ENCODE results near the gene TRIP13. TPM values are rescaled to one million over a fixed set of nuclear protein-coding genes. Genes with fewer than 3 reads are reported as not detected.
"Not testable (repeated sequence)": the region's sequence is repeated elsewhere in the genome, so short reads cannot be mapped to it uniquely, and the experiment has no call there.

The TRIP13 gene
- 3.9 TPM for total RNA-seq (ENCODE audit: unreplicated experiment)
- long read RNA-seq, partial matches to known transcripts: 0 of 3 reads
- long read RNA-seq, other reads (novel, unspliced or antisense): 1 of 3 reads

GRCh38 chr5:892394-893136 lies at the start of gene TRIP13, which contains the start of gene BRD9:
TRIP13 (plus strand) TSS chr5:892884; CDS start chr5:892999, 115 bp downstream.
BRD9 (minus strand) TSS chr5:892801; CDS start chr5:892657, 144 bp downstream.
- H3K9me3 Mint-ChIP-seq (ENCODE audit: unreplicated experiment): peaks cover 5% of the 10 kb centered on the region
- H3K4me3 Mint-ChIP-seq (ENCODE audit: unreplicated experiment): peak within 1 kb of the TSS; percentile 88
- no peaks in the 10 kb centered on the region for H3K27me3 Mint-ChIP-seq (ENCODE audit: unreplicated experiment)
- H3K4me1 Mint-ChIP-seq (ENCODE audit: low read depth, unreplicated experiment): peaks cover 5% of the 10 kb centered on the region
- TF ChIP-seq CTCF (IDR thresholded peaks at IDR 0.05; ENCODE audit: partially characterized antibody, unreplicated experiment): no peak
- DNase-seq: peak; percentile 89
- peaks cover under 1% of the 10 kb centered on the region for H3K36me3 Mint-ChIP-seq (ENCODE audit: unreplicated experiment)
- peak within 1 kb of the TSS; percentile 71 for H3K27ac Mint-ChIP-seq (ENCODE audit: unreplicated experiment)

- not testable (repeated sequence) for H3K27ac Mint-ChIP-seq (ENCODE audit: unreplicated experiment); H3K27me3 Mint-ChIP-seq (ENCODE audit: unreplicated experiment); H3K4me1 Mint-ChIP-seq (ENCODE audit: low read depth, unreplicated experiment); DNase-seq; H3K9me3 Mint-ChIP-seq (ENCODE audit: unreplicated experiment); H3K4me3 Mint-ChIP-seq (ENCODE audit: unreplicated experiment)
- peaks cover 13% of the 10 kb centered on the region for H3K36me3 Mint-ChIP-seq (ENCODE audit: unreplicated experiment)
These were observed 49.3 kb upstream of the TRIP13 start for GRCh38 chr5:843371-843770.

- peaks cover 13% of the 10 kb centered on the region for H3K36me3 Mint-ChIP-seq (ENCODE audit: unreplicated experiment)
- H3K4me3 Mint-ChIP-seq (ENCODE audit: unreplicated experiment); H3K9me3 Mint-ChIP-seq (ENCODE audit: unreplicated experiment); H3K27me3 Mint-ChIP-seq (ENCODE audit: unreplicated experiment); H3K27ac Mint-ChIP-seq (ENCODE audit: unreplicated experiment); H3K4me1 Mint-ChIP-seq (ENCODE audit: low read depth, unreplicated experiment): not testable (repeated sequence)
- peak; percentile 34 for DNase-seq
These were observed 48.8 kb upstream of the TRIP13 start for GRCh38 chr5:843926-844325.

GRCh38 chr5:844426-844825 lies 48.3 kb upstream of the TRIP13 start:
- peak; percentile 13 for DNase-seq

GRCh38 chr5:845031-845675 lies 47.5 kb upstream of the TRIP13 start:
- H3K4me1 Mint-ChIP-seq (ENCODE audit: low read depth, unreplicated experiment); H3K27me3 Mint-ChIP-seq (ENCODE audit: unreplicated experiment); H3K36me3 Mint-ChIP-seq (ENCODE audit: unreplicated experiment); H3K4me3 Mint-ChIP-seq (ENCODE audit: unreplicated experiment); H3K9me3 Mint-ChIP-seq (ENCODE audit: unreplicated experiment): not testable (repeated sequence)
- peak overlapping the region; percentile 44 for H3K27ac Mint-ChIP-seq (ENCODE audit: unreplicated experiment)
- peak; percentile 27 for DNase-seq

More at GRCh38 chr5:844426-844825, 48.3 kb upstream of the TRIP13 start:
- not testable (repeated sequence) for H3K27me3 Mint-ChIP-seq (ENCODE audit: unreplicated experiment); H3K9me3 Mint-ChIP-seq (ENCODE audit: unreplicated experiment); H3K27ac Mint-ChIP-seq (ENCODE audit: unreplicated experiment); H3K4me3 Mint-ChIP-seq (ENCODE audit: unreplicated experiment); H3K4me1 Mint-ChIP-seq (ENCODE audit: low read depth, unreplicated experiment)
- peaks cover 13% of the 10 kb centered on the region for H3K36me3 Mint-ChIP-seq (ENCODE audit: unreplicated experiment)

- H3K4me3 Mint-ChIP-seq (ENCODE audit: unreplicated experiment); H3K27me3 Mint-ChIP-seq (ENCODE audit: unreplicated experiment); H3K27ac Mint-ChIP-seq (ENCODE audit: unreplicated experiment); H3K9me3 Mint-ChIP-seq (ENCODE audit: unreplicated experiment); H3K4me1 Mint-ChIP-seq (ENCODE audit: low read depth, unreplicated experiment); H3K36me3 Mint-ChIP-seq (ENCODE audit: unreplicated experiment): not testable (repeated sequence)
- peak; percentile 11 for DNase-seq
These were observed 46.7 kb upstream of the TRIP13 start for GRCh38 chr5:845676-846601.

GRCh38 chr5:846602-847091 lies 46.0 kb upstream of the TRIP13 start:
- DNase-seq: peak; percentile 12
- not testable (repeated sequence) for H3K4me3 Mint-ChIP-seq (ENCODE audit: unreplicated experiment); H3K36me3 Mint-ChIP-seq (ENCODE audit: unreplicated experiment); H3K9me3 Mint-ChIP-seq (ENCODE audit: unreplicated experiment); H3K27me3 Mint-ChIP-seq (ENCODE audit: unreplicated experiment); H3K27ac Mint-ChIP-seq (ENCODE audit: unreplicated experiment); H3K4me1 Mint-ChIP-seq (ENCODE audit: low read depth, unreplicated experiment)

- not testable (repeated sequence) for H3K27ac Mint-ChIP-seq (ENCODE audit: unreplicated experiment); H3K4me3 Mint-ChIP-seq (ENCODE audit: unreplicated experiment); H3K36me3 Mint-ChIP-seq (ENCODE audit: unreplicated experiment); DNase-seq; H3K4me1 Mint-ChIP-seq (ENCODE audit: low read depth, unreplicated experiment); H3K9me3 Mint-ChIP-seq (ENCODE audit: unreplicated experiment)
- H3K27me3 Mint-ChIP-seq (ENCODE audit: unreplicated experiment): peaks cover 10% of the 10 kb centered on the region
These were observed 45.5 kb upstream of the TRIP13 start for GRCh38 chr5:847212-847611.

GRCh38 chr5:847736-848135 lies 44.9 kb upstream of the TRIP13 start:
- H3K4me1 Mint-ChIP-seq (ENCODE audit: low read depth, unreplicated experiment); H3K36me3 Mint-ChIP-seq (ENCODE audit: unreplicated experiment); H3K4me3 Mint-ChIP-seq (ENCODE audit: unreplicated experiment); H3K27ac Mint-ChIP-seq (ENCODE audit: unreplicated experiment): not testable (repeated sequence)
- DNase-seq: peak; percentile 14
- peaks cover 12% of the 10 kb centered on the region for H3K27me3 Mint-ChIP-seq (ENCODE audit: unreplicated experiment)
- H3K9me3 Mint-ChIP-seq (ENCODE audit: unreplicated experiment): peaks cover 11% of the 10 kb centered on the region

Data from glutamatergic neuron (in vitro differentiated cells).